Raji (cell line): ENCODE data around the gene RAPGEF1.

Source experiments
- POLR2A ChIP-seq: IDR thresholded peaks from 2 replicates; pipeline ENCODE4 v1.6.1; 2011; ENCODE audit warnings: low read depth, low read length, control low read depth; ENCODE audit not compliant: insufficient read depth

The RAPGEF1 gene

GRCh38 chr9:131640438-131641137 lies 99.3 kb downstream of the RAPGEF1 start:
- TF ChIP-seq POLR2A: no peak

GRCh38 chr9:131639769-131640437 lies 100.0 kb downstream of the RAPGEF1 start:
- no peak for TF ChIP-seq POLR2A

- TF ChIP-seq POLR2A: no peak
These were observed 103.3 kb downstream of the RAPGEF1 start for GRCh38 chr9:131636593-131636992.

- TF ChIP-seq POLR2A: no peak
These were observed 104.0 kb downstream of the RAPGEF1 start for GRCh38 chr9:131635892-131636291.

GRCh38 chr9:131635285-131635684 lies 104.6 kb downstream of the RAPGEF1 start:
- no peak for TF ChIP-seq POLR2A

- TF ChIP-seq POLR2A: no peak
These were observed 106.3 kb downstream of the RAPGEF1 start for GRCh38 chr9:131633491-131634031.

GRCh38 chr9:131631306-131631705 lies 108.6 kb downstream of the RAPGEF1 start:
- no peak for TF ChIP-seq POLR2A

GRCh38 chr9:131630205-131630831 lies 109.6 kb downstream of the RAPGEF1 start:
- no peak for TF ChIP-seq POLR2A

- no peak for TF ChIP-seq POLR2A
These were observed 110.1 kb downstream of the RAPGEF1 start for GRCh38 chr9:131629825-131630204.

GRCh38 chr9:131629226-131629500 lies 110.7 kb downstream of the RAPGEF1 start:
- TF ChIP-seq POLR2A: no peak

GRCh38 chr9:131628459-131629225 lies 111.2 kb downstream of the RAPGEF1 start:
- no peak for TF ChIP-seq POLR2A

GRCh38 chr9:131627648-131628458 lies 112.0 kb downstream of the RAPGEF1 start:
- TF ChIP-seq POLR2A: no peak

- TF ChIP-seq POLR2A: no peak
These were observed 112.6 kb downstream of the RAPGEF1 start for GRCh38 chr9:131627326-131627647.

- TF ChIP-seq POLR2A: no peak
These were observed 113.8 kb downstream of the RAPGEF1 start for GRCh38 chr9:131625790-131626670.
